BJ (cell line): ENCODE results near the gene RPTN. TPM values are rescaled to one million over a fixed set of nuclear protein-coding genes. Genes with fewer than 3 reads are reported as not detected.

Experiments used
- CTCF ChIA-PET: fragments of 350-600 bp; formaldehyde crosslinking; extraction: SDS; loops from one replicate; lab custom pipeline; 2021; ENCODE audit warnings: antibody characterized with exemption, inconsistent platforms; lab: Yijun Ruan, JAX
- POLR2A ChIA-PET: fragments of 300-600 bp; sonication (Branson Sonifier 250); formaldehyde crosslinking; extraction: SDS; loops from one replicate; lab custom pipeline; 2021; ENCODE audit warnings: antibody characterized with exemption; lab: Charles Lee
- DNase-seq: peaks from one replicate; pipeline ENCODE4 v3.0.0-alpha.2; 2011; ENCODE audit warnings: low read depth
- H3K27me3 ChIP-seq: 2 replicates; pipeline ENCODE4 v1.6.0; 2011; ENCODE audit warnings: low read length; ENCODE audit not compliant: control insufficient read depth, insufficient read depth
- H3K36me3 ChIP-seq: 2 replicates; pipeline ENCODE4 v1.5.1; 2011; ENCODE audit warnings: low read length; ENCODE audit not compliant: control insufficient read depth, insufficient read depth
- H3K4me3 ChIP-seq: 2 replicates; pipeline ENCODE4 v1.5.1; 2011; ENCODE audit warnings: low read depth, mild to moderate bottlenecking, control low read depth, low read length
- polyA plus RNA-seq: library from polyadenylated mRNA; depleted of rRNA; stranded (reverse); fragments of >200 nt; gene quantifications from 2 replicates; pipeline ENCODE4 v1.2.3, GENCODE V29; 2011
- TF ChIP-seq, protein P1 (sequence below): IDR thresholded peaks from 2 replicates; pipeline ENCODE4 v1.5.1; 2011; ENCODE audit warnings: low read depth, mild to moderate bottlenecking, control low read depth, inconsistent platforms, low read length, moderate library complexity; ENCODE audit not compliant: insufficient read depth

RPTN gene
- polyA plus RNA-seq, 1 experiment, result not detected

DNA sequence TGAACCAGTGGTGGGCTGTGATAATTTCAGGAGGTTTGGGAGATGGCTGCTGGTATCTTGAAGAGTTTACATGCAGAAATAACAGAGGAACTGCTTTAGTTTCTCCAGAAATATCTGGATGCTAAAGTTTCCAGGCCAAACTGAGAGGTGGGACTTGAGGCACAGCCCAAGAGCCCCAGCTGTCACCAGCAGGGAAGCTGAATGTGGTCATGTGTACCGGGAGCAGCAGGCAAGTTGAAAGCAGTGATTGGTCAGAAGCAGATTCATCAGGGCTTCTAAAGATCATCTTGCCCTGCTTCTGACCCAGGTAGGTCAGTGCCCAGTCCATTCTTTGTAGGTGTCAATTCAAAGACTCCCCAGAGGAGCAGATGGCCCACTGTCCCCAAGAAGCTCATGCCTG is 7.9 kb upstream of the RPTN start:
- TF ChIP-seq, protein P1, sequence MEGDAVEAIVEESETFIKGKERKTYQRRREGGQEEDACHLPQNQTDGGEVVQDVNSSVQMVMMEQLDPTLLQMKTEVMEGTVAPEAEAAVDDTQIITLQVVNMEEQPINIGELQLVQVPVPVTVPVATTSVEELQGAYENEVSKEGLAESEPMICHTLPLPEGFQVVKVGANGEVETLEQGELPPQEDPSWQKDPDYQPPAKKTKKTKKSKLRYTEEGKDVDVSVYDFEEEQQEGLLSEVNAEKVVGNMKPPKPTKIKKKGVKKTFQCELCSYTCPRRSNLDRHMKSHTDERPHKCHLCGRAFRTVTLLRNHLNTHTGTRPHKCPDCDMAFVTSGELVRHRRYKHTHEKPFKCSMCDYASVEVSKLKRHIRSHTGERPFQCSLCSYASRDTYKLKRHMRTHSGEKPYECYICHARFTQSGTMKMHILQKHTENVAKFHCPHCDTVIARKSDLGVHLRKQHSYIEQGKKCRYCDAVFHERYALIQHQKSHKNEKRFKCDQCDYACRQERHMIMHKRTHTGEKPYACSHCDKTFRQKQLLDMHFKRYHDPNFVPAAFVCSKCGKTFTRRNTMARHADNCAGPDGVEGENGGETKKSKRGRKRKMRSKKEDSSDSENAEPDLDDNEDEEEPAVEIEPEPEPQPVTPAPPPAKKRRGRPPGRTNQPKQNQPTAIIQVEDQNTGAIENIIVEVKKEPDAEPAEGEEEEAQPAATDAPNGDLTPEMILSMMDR, result no peak
- DNase-seq, result no peak
- H3K36me3 ChIP-seq, result no peaks in the 10 kb centered on the region
- CTCF ChIA-PET, result interaction anchor here (0.5 to 17.0 kb wide), 3 partner anchors 17 to 319 kb away, joined by 3 to 168 read pairs (median 3); no protein-coding TSS in a partner anchor
- H3K27me3 ChIP-seq, result no peaks in the 10 kb centered on the region
- no peak overlapping the region for H3K4me3 ChIP-seq
- POLR2A ChIA-PET, result no interaction called here

DNA sequence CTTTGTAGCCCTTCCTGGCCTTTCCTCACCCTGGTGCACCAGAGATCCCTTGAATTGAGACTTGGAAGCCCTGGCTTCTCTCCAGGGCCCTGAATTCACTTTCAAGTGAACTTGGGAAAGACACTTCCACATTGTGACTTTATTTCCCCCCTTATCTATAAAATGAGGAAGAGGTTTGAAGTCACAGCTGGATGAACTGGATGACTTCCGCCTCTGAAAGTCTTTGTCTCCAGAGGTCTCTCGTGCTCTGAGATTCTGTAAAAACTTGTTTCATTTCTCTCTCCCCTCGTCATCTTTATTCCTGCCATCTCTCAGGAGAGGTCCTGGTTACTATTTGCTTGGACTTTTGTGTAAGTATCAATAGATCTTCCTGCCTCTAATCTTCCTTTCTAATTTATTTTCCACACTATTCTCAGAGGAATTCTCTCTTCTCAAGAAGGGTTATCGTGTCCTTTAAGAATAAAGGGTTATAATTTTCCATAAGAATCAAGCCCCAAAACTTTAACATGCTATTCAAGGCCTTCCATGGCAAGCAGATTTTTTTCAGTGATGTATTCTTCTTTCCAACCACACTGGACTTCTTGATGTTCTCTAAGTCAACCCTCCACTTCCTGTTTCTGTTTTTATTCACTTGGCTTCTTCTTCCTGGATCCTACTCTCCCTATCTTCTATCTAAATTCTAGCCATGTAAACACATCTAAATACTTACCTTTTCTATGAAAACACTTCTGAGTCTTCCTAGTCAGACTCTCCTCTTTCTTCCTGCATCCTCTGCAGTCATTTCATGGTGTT is 6.5 kb upstream of the RPTN start:
- CTCF ChIA-PET, result interaction anchor here (1.1 to 17.0 kb wide), 2 partner anchors 17 to 19 kb away, joined by 3 to 168 read pairs; no protein-coding TSS in a partner anchor
- Histone ChIP-seq H3K36me3 (no peaks in the 10 kb centered on the region), H3K27me3 (no peaks in the 10 kb centered on the region), H3K4me3 (no peak overlapping the region)
- TF ChIP-seq, protein P1, result no peak
- POLR2A ChIA-PET, result no interaction called here
- no peak for DNase-seq

DNA sequence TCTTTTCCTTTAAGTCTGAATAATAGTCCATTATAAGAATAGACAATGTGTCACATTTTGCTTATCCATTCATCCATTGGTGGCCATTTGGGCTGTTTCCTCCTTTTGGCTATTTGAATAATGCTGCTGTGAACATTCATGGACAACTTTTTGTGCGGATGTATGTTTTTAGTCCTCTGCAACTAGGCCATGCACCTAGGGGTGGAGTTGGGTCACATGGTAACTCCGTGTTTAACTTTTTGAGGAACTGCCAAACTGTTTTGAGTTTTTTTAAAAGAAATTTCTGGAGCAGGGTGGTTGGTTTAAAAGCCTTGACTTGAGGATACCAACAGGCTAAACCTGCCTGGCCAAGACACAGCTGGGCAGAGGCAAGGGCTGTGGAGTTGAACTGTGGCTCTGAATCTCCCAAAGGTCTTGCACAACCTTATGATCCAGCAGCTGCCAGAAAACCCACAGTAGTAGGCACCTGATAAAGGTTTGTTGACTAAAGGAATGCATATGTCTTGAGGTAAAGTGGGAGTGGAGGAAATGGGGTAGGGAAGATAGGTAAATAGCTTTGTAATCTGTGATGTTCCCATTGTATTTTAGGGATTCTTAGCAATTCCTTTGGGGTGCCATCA is 5.6 kb upstream of the RPTN start:
- CTCF ChIA-PET, result interaction anchor here (1.1 to 17.0 kb wide), 3 partner anchors 11 to 20 kb away, joined by 3 to 168 read pairs (median 4); no protein-coding TSS in a partner anchor
- H3K36me3 ChIP-seq, result no peaks in the 10 kb centered on the region
- POLR2A ChIA-PET, result no interaction called here
- no peak for DNase-seq
- no peaks in the 10 kb centered on the region for H3K27me3 ChIP-seq
- TF ChIP-seq, protein P1, result no peak
- H3K4me3 ChIP-seq, result no peak overlapping the region

DNA sequence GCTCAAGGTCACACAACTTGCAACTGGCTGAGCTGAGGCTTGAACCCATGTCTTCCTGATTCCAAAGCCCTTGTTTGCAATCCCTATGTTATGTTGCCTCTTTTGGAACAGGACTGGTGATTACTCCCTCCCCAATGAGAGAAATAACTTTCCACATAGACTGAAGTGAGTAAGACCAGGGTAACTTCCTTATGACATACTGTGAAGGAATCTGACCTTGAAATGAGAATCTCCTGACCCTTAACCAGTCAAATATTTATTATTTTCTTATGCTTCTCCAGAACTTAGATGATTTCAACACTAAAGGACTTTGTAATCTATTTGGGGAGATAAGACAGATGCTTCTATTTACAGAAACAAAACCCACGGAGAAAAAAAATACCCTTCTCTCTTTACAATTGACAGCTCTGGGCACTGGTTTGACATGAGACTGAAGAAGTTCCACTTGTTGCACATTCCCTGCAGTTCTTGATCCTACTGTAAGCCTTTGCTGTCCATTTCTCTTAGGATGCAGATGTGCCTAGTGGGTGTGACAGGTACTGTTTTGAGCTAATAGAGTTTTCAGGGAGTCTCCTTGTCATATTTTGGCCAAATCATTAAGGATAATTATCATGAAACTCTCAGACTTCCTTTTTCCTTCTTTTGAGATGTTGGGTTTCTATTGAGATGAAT is 3.9 kb upstream of the RPTN start:
- no peaks in the 10 kb centered on the region for H3K36me3 ChIP-seq
- no peaks in the 10 kb centered on the region for H3K27me3 ChIP-seq
- ChIA-PET CTCF (interaction anchor here (0.6 to 2.2 kb wide), 9 partner anchors 12 to 26 kb away, joined by 3 to 8 read pairs (median 5); no protein-coding TSS in a partner anchor), POLR2A (interaction anchor here (0.6 kb wide), 2 partner anchors 53 to 470 kb away, joined by 3 to 11 read pairs; no protein-coding TSS in a partner anchor)
- DNase-seq, result peak; percentile 91
- TF ChIP-seq, protein P1, result no peak
- no peak overlapping the region for H3K4me3 ChIP-seq
